ENCODE data around the gene TBC1D5.
"Not testable (repeated sequence)": the region's sequence is repeated elsewhere in the genome, so short reads cannot be mapped to it uniquely, and the experiment has no call there.

TBC1D5 gene

GRCh38 chr3:17726313-17726712 lies 16.1 kb downstream of the TBC1D5 start:
- in situ Hi-C loops (cut with HindIII; ENCODE audit: low pct_ligation_motif_present, low pct_unique_long_range_greater_than_20kb, low sequenced_read_pairs), result no loop called here
- DNase-seq, result no peak

- DNase-seq; in situ Hi-C loops (cut with HindIII; ENCODE audit: low pct_ligation_motif_present, low pct_unique_long_range_greater_than_20kb, low sequenced_read_pairs): not testable (repeated sequence)
Observed at GRCh38 chr3:17725844-17726243, 16.6 kb downstream of the TBC1D5 start.

GRCh38 chr3:17724948-17725347 lies 17.5 kb downstream of the TBC1D5 start:
- in situ Hi-C loops (cut with HindIII; ENCODE audit: low pct_ligation_motif_present, low pct_unique_long_range_greater_than_20kb, low sequenced_read_pairs), result no loop called here
- DNase-seq, result no peak

GRCh38 chr3:17724122-17724521 lies 18.3 kb downstream of the TBC1D5 start:
- no peak for DNase-seq
- in situ Hi-C loops (cut with HindIII; ENCODE audit: low pct_ligation_motif_present, low pct_unique_long_range_greater_than_20kb, low sequenced_read_pairs), result no loop called here

GRCh38 chr3:17717411-17717810 lies 25.0 kb downstream of the TBC1D5 start:
- no peak for DNase-seq

GRCh38 chr3:17714473-17714872 lies 28.0 kb downstream of the TBC1D5 start:
- in situ Hi-C loops (cut with HindIII; ENCODE audit: low pct_ligation_motif_present, low pct_unique_long_range_greater_than_20kb, low sequenced_read_pairs), result no loop called here
- no peak for DNase-seq

More at GRCh38 chr3:17717411-17717810, 25.0 kb downstream of the TBC1D5 start:
- in situ Hi-C loops (cut with HindIII; ENCODE audit: low pct_ligation_motif_present, low pct_unique_long_range_greater_than_20kb, low sequenced_read_pairs), result no loop called here

GRCh38 chr3:17709236-17709810 lies 33.1 kb downstream of the TBC1D5 start:
- in situ Hi-C loops (cut with HindIII; ENCODE audit: low pct_ligation_motif_present, low pct_unique_long_range_greater_than_20kb, low sequenced_read_pairs), result no loop called here
- DNase-seq, result no peak

GRCh38 chr3:17707813-17708543 lies 34.5 kb downstream of the TBC1D5 start:
- in situ Hi-C loops (cut with HindIII; ENCODE audit: low pct_ligation_motif_present, low pct_unique_long_range_greater_than_20kb, low sequenced_read_pairs), result no loop called here

GRCh38 chr3:17705991-17706390 lies 36.4 kb downstream of the TBC1D5 start:
- in situ Hi-C loops (cut with HindIII; ENCODE audit: low pct_ligation_motif_present, low pct_unique_long_range_greater_than_20kb, low sequenced_read_pairs), result not testable (repeated sequence)

More at GRCh38 chr3:17707813-17708543, 34.5 kb downstream of the TBC1D5 start:
- DNase-seq, result no peak

GRCh38 chr3:17699815-17700214 lies 42.6 kb downstream of the TBC1D5 start:
- in situ Hi-C loops (cut with HindIII; ENCODE audit: low pct_ligation_motif_present, low pct_unique_long_range_greater_than_20kb, low sequenced_read_pairs); DNase-seq: not testable (repeated sequence)

More at GRCh38 chr3:17705991-17706390, 36.4 kb downstream of the TBC1D5 start:
- not testable (repeated sequence) for DNase-seq

- DNase-seq; in situ Hi-C loops (cut with HindIII; ENCODE audit: low pct_ligation_motif_present, low pct_unique_long_range_greater_than_20kb, low sequenced_read_pairs): not testable (repeated sequence)
Observed at GRCh38 chr3:17695665-17696064, 46.8 kb downstream of the TBC1D5 start.

GRCh38 chr3:17693670-17693999 lies 48.8 kb downstream of the TBC1D5 start:
- in situ Hi-C loops (cut with HindIII; ENCODE audit: low pct_ligation_motif_present, low pct_unique_long_range_greater_than_20kb, low sequenced_read_pairs); DNase-seq: not testable (repeated sequence)

GRCh38 chr3:17692846-17693669 lies 49.4 kb downstream of the TBC1D5 start:
- in situ Hi-C loops (cut with HindIII; ENCODE audit: low pct_ligation_motif_present, low pct_unique_long_range_greater_than_20kb, low sequenced_read_pairs); DNase-seq: not testable (repeated sequence)

GRCh38 chr3:17687566-17687965 lies 54.9 kb downstream of the TBC1D5 start:
- DNase-seq, result no peak
- in situ Hi-C loops (cut with HindIII; ENCODE audit: low pct_ligation_motif_present, low pct_unique_long_range_greater_than_20kb, low sequenced_read_pairs), result no loop called here

- in situ Hi-C loops (cut with HindIII; ENCODE audit: low pct_ligation_motif_present, low pct_unique_long_range_greater_than_20kb, low sequenced_read_pairs), result no loop called here
- DNase-seq, result peak; percentile 47
Observed at GRCh38 chr3:17686613-17687012, 55.8 kb downstream of the TBC1D5 start.

- in situ Hi-C loops (cut with HindIII; ENCODE audit: low pct_ligation_motif_present, low pct_unique_long_range_greater_than_20kb, low sequenced_read_pairs), result no loop called here
- no peak for DNase-seq
Observed at GRCh38 chr3:17683542-17684207, 58.8 kb downstream of the TBC1D5 start.

- no peak for DNase-seq
- in situ Hi-C loops (cut with HindIII; ENCODE audit: low pct_ligation_motif_present, low pct_unique_long_range_greater_than_20kb, low sequenced_read_pairs), result no loop called here
Observed at GRCh38 chr3:17680530-17680929, 61.9 kb downstream of the TBC1D5 start.

GRCh38 chr3:17678116-17678741 lies 64.2 kb downstream of the TBC1D5 start:
- peak; percentile 40 for DNase-seq
- in situ Hi-C loops (cut with HindIII; ENCODE audit: low pct_ligation_motif_present, low pct_unique_long_range_greater_than_20kb, low sequenced_read_pairs), result no loop called here
